T-helper 2 cell (primary cell): ENCODE results near the gene GLIS2.
A peak's percentile ranks its signal among the peaks of the same experiment; 100 is the strongest.

Experiments
- DNase-seq, 5 experiments: peaks; one replicate each; pipeline versions ENCODE4 v3.0.0 to v3.0.0-alpha.2; 2012 to 2022

The GLIS2 gene

GRCh38 chr16:4354512-4355409 is 38.9 kb downstream of the GLIS2 start:
- DNase-seq: no peak

- DNase-seq: no peak
Measured at GRCh38 chr16:4356820-4357219, 41.0 kb downstream of the GLIS2 start.

GRCh38 chr16:4358236-4358635 is 42.4 kb downstream of the GLIS2 start:
- DNase-seq: no peak

- peak; percentile 37 to 58 (median 49) for DNase-seq
Measured at GRCh38 chr16:4358831-4359561, 43.1 kb downstream of the GLIS2 start.

- DNase-seq: no peak
Measured at GRCh38 chr16:4359914-4360313, 44.0 kb downstream of the GLIS2 start.

- DNase-seq: no peak
Measured at GRCh38 chr16:4360538-4361021, 44.7 kb downstream of the GLIS2 start.

GRCh38 chr16:4361033-4361943 is 45.4 kb downstream of the GLIS2 start:
- DNase-seq: no peak

- DNase-seq: no peak
Measured at GRCh38 chr16:4361944-4362311, 46.1 kb downstream of the GLIS2 start.

GRCh38 chr16:4362476-4363135 is 46.7 kb downstream of the GLIS2 start:
- DNase-seq: no peak

GRCh38 chr16:4364196-4365013 is 48.5 kb downstream of the GLIS2 start:
- DNase-seq: no peak

- no peak for DNase-seq
Measured at GRCh38 chr16:4365014-4365406, 49.1 kb downstream of the GLIS2 start.

GRCh38 chr16:4365615-4366014 is 49.7 kb downstream of the GLIS2 start:
- DNase-seq: no peak

- DNase-seq: no peak
Measured at GRCh38 chr16:4366016-4366415, 50.1 kb downstream of the GLIS2 start.

- no peak for DNase-seq
Measured at GRCh38 chr16:4367393-4367856, 51.6 kb downstream of the GLIS2 start.

- no peak for DNase-seq
Measured at GRCh38 chr16:4369007-4369733, 53.3 kb downstream of the GLIS2 start.

GRCh38 chr16:4370151-4370550 is 54.3 kb downstream of the GLIS2 start:
- no peak for DNase-seq

GRCh38 chr16:4370570-4371356 is 54.9 kb downstream of the GLIS2 start:
- DNase-seq: no peak

GRCh38 chr16:4371357-4372000 is 55.6 kb downstream of the GLIS2 start, which contains the start of gene VASN:
Gene VASN (plus strand): TSS chr16:4371848. CDS start chr16:4380878, 9,030 bp downstream.
- peak; percentile 55 to 71 (median 64) for DNase-seq
